Renal pelvis (tissue), 12 donors: ENCODE data around the gene PALB2. TPM values are rescaled to one million over a fixed set of nuclear protein-coding genes. Genes with fewer than 3 reads are reported as not detected.

Experiments used
- DNase-seq: peaks from one replicate; pipeline ENCODE4 v3.0.0-alpha.2; 2013
- long read RNA-seq, 16 experiments: transcript quantifications; one replicate each; lab custom pipeline, GENCODE V29; 2026
- polyA plus RNA-seq, 3 donors: library from polyadenylated mRNA; unstranded; fragments of 120-200 nt; gene quantifications; one replicate each; pipeline ENCODE4 v1.2.1, GENCODE V29; 2013; ENCODE audit not compliant: insufficient read length in 3 of 3

Gene PALB2
- polyA plus RNA-seq: 10 to 100 TPM; 19.0 to 22.6 (median 20.0) TPM
- long read RNA-seq, donor 1: 0 reads
- long read RNA-seq, donor 2: 0 reads
- long read RNA-seq, donor 3, full-length matches to known transcripts: 1 of 1 reads
- long read RNA-seq, donor 3, partial matches to known transcripts: 0 of 1 reads
- long read RNA-seq, donor 3, other reads (novel, unspliced or antisense): 0 of 1 reads
- long read RNA-seq, donor 4: 0 reads
- long read RNA-seq, donor 5, partial matches to known transcripts: 0 of 1 reads
- long read RNA-seq, donor 5, other reads (novel, unspliced or antisense): 0 of 1 reads
- long read RNA-seq, donor 6, full-length matches to known transcripts: 2 of 2 reads
- long read RNA-seq, donor 6, partial matches to known transcripts: 0 of 2 reads
- long read RNA-seq, donor 6, other reads (novel, unspliced or antisense): 0 of 2 reads
- long read RNA-seq, donor 7, partial matches to known transcripts: 8 of 8 reads
- long read RNA-seq, donor 7, other reads (novel, unspliced or antisense): 0 of 8 reads
- long read RNA-seq, donor 8, full-length matches to known transcripts: 1 of 1 reads
- long read RNA-seq, donor 8, partial matches to known transcripts: 0 of 1 reads
- long read RNA-seq, donor 8, other reads (novel, unspliced or antisense): 0 of 1 reads
- long read RNA-seq, donor 9, partial matches to known transcripts: 0 of 1 reads
- long read RNA-seq, donor 9, other reads (novel, unspliced or antisense): 0 of 1 reads
- long read RNA-seq, donor 10: 0 reads
- long read RNA-seq, donor 11: 0 reads
- long read RNA-seq, donor 12: 0 reads
- long read RNA-seq, donor 13: 0 reads
- long read RNA-seq, donor 14: 0 reads
- long read RNA-seq, donor 15: 0 reads
- long read RNA-seq, donor 16, full-length matches to known transcripts: 1 of 1 reads
- long read RNA-seq, donor 16, partial matches to known transcripts: 0 of 1 reads
- long read RNA-seq, donor 16, other reads (novel, unspliced or antisense): 0 of 1 reads

GRCh38 chr16:23640931-23641765 lies at the start of gene PALB2, which contains the start of gene DCTN5:
Gene PALB2 (minus strand): TSS chr16:23641310. CDS start chr16:23641157, 153 bp downstream.
Gene DCTN5 (plus strand): TSS chr16:23641466. CDS start chr16:23641543, 77 bp downstream.
- DNase-seq: peak; percentile 93

- DNase-seq: no peak
Measured at GRCh38 chr16:23689442-23690187, 48.5 kb upstream of the PALB2 start.

- no peak for DNase-seq
Measured at GRCh38 chr16:23687034-23687808, 46.1 kb upstream of the PALB2 start.

GRCh38 chr16:23683487-23683886 lies 42.4 kb upstream of the PALB2 start:
- no peak for DNase-seq

GRCh38 chr16:23682181-23682580 lies 41.1 kb upstream of the PALB2 start:
- no peak for DNase-seq

GRCh38 chr16:23679986-23680336 lies 38.9 kb upstream of the PALB2 start:
- DNase-seq: no peak

- DNase-seq: no peak
Measured at GRCh38 chr16:23679274-23679985, 38.3 kb upstream of the PALB2 start.

- peak; percentile 84 for DNase-seq
Measured at GRCh38 chr16:23678430-23679273, 37.5 kb upstream of the PALB2 start, which contains the start of gene PLK1. Gene PLK1 (plus strand): TSS chr16:23678889. CDS start chr16:23678933, 44 bp downstream.

GRCh38 chr16:23676924-23677480 lies 35.9 kb upstream of the PALB2 start:
- DNase-seq: no peak

- DNase-seq: peak; percentile 14
Measured at GRCh38 chr16:23673971-23674614, 33.0 kb upstream of the PALB2 start.

GRCh38 chr16:23670137-23670776 lies 29.1 kb upstream of the PALB2 start:
- no peak for DNase-seq

GRCh38 chr16:23668873-23669272 lies 27.8 kb upstream of the PALB2 start:
- no peak for DNase-seq

GRCh38 chr16:23668225-23668624 lies 27.1 kb upstream of the PALB2 start:
- DNase-seq: no peak

GRCh38 chr16:23667355-23667659 lies 26.2 kb upstream of the PALB2 start:
- DNase-seq: no peak

- DNase-seq: no peak
Measured at GRCh38 chr16:23666571-23667354, 25.7 kb upstream of the PALB2 start.

GRCh38 chr16:23663918-23664317 lies 22.8 kb upstream of the PALB2 start:
- no peak for DNase-seq
